ENCODE data around the gene MAP2K7.

Gene MAP2K7

DNA sequence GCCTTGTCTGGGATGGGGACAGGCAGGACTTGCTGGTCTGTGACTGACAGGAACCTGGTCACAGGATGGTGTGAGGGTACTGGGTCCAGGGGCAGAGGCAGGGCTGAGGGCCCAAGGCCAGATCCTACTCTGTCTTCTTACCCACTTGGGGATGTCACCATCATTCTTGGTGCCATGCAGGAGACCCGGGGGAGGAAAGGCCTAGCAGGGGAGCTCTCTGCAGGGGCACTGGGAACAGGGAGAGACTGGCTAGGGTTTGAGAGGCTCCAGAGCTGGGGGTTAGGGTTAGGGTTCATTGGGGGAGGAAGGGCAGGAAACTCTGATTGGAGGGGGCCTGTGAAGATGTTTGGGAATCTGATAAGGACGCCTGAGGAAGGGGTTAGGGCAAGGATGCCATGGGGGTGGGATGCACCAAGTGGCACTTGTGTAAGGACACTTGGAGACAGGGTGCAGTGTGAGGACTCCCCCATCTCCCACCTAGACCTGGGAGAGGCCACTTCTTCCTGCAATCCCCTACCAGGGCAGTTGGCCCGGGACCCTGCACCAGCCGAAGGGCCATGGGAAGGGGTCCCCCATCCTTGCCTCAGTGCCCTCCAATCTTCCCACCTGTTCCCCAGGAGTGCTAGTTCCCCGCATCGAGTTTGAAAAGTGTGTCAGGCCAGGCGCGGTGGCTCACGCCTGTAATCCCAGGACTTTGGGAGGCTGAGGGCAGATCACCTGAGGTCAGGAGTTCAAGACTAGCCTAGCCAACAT, 36.4 kb upstream of the MAP2K7 start:
- no peak for DNase-seq

DNA sequence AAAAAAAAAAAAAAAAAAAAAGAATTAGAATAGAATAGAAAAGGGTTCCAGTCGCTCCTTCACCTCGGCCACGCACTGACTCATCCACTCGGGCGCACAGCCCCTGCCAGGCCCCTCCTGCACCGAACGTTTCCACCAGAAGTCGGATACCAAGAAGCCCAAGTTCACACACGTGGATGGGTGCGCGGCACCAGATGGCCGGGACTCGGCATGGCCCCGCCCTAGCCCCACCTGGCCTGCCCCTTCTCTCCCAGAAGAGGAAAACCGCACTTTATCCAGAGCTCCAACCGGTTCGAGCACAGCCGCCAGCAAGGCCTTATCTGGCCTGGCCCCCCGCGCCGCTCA, 35.4 kb upstream of the MAP2K7 start:
- no peak for DNase-seq

DNA sequence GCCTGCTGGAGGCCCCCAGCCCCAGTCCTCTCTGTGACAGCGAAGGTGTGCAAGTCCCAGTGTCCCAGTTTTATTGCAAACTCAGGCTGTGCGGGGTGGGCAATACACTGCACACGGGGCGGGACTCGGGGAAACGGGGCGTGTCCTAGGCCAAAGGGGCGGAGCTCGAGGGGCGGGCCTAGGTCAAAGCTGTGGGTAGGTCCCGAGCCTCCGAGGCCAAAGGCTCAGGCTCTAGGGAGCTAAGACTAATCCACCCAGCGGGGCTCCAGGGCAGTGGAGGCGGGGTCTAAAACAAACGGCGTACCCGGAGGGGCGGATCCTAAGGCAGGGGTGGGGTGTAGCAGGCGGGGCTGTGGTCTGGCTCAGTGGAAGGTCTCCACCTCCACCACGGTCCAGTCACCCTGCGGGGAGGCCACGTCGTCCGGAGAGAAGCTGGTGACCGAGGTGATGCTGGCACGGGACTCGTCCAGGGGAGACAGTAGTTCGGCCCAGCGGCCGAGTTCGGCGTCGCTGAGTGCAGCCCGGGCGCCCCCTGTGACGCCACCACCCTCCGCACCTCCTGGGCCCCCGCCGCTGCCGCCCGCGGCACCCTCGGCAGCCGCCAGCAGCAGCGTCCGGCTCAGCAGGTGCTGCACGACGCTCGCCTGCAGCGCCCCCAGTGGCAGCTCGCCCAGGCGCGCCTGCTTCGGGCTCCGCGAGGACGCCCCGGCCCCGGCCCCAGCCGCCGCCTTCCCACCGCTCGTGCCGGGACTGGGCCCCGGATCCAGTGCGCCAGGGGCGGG, 34.8 kb upstream of the MAP2K7 start:
- no peak for DNase-seq

DNA sequence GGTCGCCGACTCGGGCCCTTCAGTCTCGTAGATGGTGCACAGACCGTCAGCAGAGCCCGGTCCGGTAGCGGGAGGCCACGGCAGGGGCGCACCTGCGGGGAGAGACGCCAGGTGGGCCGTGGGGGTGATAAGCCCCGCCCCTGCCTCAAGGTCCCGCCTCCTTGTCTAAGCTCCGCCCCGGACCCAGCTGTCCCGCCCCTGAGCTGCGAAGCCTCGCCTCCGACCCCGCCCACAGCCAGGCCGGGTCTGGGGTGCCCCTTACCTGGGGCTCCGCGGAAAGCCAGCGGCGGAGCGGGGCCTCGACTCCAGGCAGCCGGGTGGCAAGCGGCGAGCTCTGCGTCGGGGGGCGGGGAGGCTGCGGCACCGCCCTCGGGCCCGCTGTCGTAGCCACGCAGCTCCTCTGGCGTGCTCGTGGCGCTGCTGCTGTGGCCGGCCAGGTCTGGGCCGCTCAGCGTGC, 34.2 kb upstream of the MAP2K7 start:
- DNase-seq: no peak

DNA sequence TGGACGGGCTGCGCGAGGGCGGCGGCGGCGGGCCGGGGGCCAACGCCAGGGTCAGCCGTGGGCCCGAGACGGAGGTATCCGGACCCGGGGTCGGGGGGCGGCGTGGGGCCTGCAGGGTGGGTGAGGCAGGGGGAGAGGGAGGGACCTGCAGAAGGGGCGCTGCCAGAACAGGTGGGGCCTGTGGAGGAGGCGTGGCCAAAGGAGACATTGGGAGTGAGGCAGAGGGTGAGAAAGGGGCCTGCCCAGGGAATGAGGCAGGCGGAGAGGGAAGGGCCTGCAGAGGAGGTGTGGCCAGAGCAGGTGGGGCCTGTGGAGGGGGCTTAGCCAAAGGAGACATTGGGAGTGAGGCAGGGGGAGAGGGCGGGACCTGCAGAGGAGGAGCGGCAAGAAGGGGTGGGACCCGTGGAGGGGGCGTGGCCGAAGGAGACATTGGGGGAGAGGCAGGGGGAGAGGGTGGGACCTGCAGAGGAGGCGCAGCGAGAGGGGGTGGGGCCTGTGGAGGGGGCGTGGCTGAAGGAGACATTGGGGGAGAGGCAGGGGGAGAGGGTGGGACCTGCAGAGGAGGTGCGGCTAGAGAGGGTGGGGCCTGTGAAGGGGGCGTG, 33.7 kb upstream of the MAP2K7 start:
- DNase-seq: peak; percentile 47

DNA sequence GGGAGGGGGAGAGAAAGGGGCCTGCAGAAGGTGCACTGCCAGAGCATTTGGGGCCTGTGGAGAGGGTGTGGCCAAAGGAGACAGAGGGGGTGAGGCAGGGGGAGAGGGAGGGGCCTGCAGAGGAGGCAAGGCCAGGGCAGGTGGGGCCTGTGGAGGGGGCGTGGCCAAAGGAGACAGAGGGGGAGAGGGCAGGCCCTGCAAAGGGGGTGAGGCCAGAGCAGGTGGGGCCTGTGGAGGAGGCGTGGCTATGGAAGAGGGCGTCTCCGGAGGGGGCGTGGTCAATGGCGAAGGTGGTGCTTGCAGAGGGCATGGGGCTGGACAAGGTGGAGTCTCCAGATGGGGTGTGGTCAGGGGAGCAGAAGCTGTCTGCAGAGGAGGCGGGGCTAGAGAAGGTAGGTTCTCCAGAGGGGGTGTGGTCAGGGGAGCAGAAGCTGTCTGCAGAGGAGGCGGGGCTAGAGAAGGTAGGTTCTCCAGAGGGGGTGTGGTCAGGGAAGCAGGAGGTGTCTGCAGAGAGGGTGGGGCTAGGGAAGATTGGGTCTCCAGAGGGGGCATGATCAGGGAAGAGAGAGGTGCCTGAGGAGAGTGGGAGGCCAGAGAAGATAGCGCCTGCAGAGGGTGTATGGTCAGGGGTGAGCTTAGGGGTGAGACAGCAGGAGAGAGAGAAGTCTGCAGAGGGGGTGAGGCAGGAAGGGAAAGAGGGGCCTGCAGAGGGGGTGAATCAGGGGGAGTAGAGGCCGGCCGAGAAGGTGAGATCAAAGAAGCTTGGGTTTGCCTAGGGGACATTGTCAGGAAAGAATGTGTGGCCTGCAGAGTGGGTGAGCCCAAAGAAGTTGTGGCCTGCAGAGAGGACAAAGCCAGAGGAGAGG, 32.9 kb upstream of the MAP2K7 start:
- DNase-seq: peak; percentile 65

DNA sequence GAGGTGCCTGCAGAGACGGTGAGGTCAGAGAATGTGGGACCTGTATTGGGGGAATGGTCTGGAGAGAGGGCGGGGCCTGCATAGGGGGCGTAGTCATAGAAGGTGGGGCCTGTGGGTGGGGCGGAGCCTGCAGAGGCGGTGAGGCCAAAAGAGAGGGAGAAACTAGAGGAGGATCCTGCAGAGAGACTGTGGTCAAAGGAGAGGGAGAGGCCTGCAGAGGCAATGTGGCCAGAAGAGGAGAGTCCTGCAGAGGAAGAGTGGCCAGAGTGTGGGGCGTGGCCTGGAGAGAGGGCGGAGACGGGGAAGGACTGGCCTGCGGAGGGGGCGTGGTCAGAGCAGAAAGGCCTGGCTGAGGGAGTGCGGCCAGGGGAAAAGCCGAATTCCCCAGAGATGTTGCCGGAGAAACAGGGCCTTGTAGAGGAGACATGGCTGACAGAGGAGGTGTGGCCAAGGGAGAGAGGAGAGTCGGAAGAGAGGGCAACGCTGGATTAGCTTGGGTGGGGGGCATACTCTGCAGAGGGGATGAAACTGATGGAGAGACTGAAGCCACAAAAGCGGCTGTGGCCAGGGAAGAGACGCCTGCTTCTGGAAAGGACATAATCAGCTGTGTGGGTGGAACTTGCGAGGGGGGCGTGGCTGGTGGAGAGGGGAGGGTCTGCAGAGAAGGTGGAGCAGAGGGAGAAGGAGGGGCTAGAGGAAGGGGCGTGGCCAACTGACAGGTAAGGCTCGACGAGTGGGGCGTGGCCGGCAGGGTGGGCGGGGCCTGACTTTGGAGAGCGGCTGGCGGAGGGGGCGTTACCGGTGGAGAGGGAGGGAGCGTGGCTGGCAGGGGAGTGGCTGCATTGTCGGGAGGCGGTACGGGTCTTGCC, 32.0 kb upstream of the MAP2K7 start:
- peak; percentile 80 for DNase-seq

DNA sequence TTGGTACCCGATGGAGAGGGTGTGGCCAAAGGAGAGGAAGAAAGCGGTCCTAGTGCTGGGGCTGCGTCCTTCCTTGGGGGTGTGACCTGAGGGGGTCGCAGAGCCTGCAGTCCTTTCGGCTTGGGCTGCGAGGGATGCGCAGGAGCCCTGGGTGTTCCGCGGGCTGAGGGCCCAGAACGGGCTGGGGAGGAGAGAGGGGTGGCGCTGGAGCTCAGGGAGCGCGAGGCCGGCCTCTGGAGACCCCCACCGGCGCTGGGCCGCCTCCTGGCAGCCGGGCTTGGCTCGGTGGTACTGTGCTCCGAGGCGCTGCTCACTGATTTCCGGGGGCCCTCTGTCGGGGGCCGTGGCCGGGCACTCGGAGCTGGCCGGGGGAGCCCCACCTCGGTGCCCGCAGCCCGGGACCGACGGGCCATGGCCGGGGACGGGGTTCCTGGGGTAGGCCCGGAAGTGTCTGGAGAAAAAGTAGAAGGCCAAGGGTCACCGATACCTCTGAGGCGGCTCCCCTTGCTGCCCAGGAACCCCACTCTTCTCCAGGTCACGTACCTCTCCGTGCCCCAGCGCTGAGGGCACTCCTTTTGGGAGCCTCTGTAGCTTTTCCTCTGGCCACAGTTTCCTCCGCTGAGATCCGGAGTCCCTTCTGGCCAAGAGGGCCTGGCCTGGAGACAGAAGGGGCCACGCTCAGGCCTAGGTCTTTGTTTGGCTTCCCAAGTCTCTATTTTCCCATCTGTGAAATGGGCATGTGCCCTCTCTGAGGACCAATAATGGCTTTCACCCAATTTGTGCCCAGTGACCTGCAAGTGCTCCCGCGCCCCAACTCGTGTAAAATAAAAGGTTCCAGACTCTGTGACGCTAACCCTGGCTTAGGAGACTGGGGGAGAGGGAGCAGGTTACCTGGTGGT, 31.1 kb upstream of the MAP2K7 start:
- DNase-seq: no peak

DNA sequence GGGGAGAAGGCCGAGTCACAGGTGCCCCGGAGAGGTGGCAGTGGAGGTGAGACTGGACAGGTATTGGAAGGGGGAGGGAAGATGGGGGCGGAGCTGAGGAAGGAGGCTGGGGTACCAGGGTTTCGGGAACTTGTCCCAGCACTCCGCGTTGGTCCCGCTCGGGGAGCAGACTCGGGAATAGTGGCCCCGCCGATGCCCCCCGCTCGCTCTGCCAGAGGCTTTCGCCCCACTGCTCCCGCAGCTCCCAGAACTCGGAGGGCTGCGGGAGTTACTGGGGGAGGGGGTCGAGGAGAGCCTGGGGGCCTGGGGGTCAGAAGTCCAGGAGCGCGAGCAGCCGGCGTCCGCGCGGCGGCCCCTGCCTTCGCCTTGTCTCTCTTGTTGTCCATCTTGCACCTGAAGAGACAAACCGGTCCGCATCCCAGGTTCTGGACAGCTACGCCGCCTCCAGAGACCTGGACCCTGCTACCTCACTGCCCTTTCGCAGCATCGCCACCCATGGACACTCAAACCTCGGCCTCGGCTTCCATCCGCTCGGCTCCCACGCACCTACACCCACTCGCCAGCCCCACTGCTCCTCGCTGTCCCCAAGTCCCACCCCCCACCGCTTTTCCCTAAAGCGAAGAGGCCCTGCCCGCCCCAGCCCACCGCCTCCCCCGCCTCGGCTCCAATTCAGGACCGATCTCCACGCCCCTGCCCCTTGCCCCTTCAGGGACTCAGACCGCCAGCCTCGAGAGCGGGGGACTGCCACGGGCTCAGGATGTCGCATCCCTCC, 30.2 kb upstream of the MAP2K7 start:
- no peak for DNase-seq

DNA sequence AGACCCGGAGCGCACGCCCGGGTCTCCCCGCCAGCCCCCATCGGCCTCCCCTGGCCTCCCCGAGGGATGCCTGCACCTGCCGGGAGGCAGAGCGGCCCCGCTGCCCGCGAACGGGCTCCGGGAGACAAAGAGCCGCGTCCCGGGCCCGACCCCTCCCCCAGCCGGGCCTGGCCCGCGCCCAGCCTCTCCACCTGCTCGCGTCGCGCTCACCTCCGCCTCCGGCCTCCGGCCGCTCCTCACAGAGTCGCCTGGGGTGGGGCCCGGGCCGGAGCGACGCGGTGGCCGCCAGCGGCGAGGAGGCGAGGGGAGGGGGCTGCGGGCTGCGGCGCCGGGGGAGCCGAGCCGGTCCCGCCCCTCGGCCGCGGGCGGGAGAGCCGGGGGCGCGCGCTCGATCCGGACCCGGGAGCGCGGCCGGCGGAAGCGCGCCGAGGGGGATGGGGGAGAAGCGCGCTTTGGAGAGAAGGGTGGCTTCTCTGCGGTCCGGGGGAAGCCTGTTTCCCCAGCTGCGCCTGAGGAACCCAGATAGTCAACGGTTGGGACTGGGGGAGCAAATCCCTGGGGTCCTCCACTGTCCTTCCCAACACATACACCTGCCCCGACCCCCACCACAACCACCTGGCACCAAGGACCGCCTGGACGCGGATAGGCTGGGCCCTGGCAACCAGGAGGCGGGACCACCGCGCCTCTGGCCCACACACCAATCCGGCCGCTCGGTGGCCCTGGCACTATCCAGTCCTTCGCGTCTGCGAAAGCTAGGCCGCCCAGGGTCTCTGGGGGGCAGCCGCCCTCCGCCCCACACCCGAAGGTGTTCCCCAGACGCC, 29.4 kb upstream of the MAP2K7 start, which contains the start of gene PRR36:
PRR36 (minus strand) TSS at position 315 of the 821 bp plus-strand sequence. CDS start 701 bp downstream, outside the sequence.
- peak; percentile 89 for DNase-seq

DNA sequence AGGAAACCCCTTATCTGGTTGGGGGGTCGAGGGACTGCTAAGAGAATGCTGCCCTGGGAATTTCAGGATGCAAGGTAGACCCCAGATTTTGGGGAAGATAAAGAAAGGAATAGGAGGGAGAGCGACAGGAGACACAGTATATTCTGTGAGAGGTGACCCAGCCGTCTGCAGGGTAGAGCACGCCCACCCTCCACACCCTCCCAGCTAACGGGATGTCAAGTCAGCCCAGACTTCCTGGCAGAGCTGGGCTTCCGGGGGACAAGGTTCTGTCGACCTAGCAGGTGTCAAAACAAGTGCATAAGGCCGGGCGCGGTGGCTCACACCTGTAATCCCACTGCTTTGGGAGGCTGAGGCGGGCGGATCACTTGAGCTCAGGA, 28.8 kb upstream of the MAP2K7 start:
- DNase-seq: no peak

DNA sequence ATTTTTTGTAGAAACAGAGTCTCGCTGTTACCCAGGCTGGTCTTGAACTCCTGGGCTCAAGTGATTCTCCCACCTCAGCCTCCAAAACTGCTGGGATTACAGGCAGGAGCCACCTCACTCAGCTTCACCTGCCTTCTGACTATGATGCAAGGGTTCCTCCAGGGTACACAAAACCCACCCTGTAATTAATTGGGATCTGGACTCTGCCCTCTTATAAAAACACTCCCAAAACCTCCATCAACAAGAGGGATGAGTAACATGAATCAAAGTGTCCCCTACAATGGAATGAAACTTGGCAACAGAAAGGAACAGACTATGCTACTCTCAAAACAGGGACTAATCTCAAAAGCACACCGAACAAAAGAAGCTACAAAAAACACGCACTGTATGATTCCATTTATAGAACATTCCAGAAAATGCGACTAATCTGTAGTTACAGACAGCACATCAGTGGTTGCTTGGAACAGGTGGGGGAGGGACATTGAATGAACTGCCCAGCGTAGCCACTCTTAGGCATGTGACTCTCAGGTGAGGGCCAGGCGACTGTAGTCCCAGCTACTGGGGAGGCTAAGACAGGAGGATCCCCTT, 26.3 kb upstream of the MAP2K7 start:
- DNase-seq: no peak

DNA sequence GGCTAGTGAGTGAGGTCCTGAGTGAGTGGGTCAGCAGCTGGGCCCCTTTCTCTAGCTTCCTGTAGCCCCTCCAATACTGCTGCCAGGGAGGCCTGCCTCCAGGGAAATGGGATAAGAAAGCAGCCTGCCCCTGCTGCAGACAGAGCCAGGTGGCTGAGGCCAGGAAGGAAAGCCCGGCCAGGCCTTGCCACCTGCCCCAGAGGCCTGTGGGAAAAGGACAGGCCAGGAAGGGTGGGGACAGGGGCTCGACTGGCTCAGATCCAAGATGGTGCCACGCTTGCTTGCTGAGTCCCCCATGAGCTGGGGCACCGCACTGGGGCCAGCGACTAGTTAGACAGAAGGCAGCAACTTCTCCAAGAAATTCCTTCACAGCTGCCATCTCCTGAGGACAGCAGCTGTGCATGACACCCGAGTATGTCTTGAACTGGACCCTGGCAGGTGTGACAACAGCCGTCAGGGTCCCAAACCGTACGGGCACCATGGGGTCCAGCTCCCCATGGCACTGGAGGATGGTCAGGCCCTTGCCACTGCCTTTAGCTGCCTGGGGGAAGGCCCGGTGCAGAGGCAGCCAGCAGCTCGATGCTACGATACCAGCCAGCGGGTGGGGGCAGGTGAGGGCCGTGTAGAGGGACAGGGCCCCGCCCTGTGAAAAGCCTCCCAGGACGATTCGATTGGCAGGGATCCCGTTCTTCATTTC, 24.4 kb upstream of the MAP2K7 start:
- DNase-seq: no peak

DNA sequence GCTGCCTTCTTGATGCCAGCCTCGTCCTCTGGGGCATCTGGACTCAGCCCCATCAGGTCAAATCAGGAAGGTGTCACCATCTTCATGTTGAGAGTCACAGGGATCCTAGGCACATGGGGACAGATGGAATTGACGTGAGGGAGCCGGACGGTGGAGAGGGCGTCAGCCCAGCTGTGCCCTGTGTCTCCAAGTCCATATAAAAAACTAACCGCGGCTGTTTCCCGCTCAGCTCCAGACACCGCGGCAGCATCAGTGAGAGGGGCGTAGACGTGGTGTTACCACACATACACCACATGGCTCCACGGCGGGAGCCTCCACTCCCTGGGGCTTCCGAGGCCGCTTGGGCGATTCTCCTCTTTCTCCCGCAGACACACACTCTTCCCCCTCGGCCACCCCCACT, 23.8 kb upstream of the MAP2K7 start:
- DNase-seq: no peak

DNA sequence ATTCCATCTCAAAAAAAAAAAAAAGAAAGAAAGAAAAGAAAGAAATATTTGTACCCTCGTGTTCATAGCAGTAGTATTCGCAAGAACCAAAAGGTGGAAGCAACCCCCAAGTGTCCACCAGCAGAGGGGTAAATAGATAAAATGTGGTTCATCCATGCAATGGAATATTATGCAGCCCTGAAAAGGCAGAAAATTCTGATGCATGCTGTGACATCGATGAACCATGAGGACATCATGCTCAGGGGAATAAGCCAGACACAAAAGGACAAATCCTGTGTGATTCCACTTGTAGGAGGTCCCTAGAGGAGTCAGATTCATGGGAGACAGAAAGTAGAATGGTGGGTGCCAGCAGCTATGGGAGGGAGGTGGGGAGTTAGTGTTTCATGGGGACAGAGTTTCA, 21.8 kb upstream of the MAP2K7 start:
- DNase-seq: no peak

DNA sequence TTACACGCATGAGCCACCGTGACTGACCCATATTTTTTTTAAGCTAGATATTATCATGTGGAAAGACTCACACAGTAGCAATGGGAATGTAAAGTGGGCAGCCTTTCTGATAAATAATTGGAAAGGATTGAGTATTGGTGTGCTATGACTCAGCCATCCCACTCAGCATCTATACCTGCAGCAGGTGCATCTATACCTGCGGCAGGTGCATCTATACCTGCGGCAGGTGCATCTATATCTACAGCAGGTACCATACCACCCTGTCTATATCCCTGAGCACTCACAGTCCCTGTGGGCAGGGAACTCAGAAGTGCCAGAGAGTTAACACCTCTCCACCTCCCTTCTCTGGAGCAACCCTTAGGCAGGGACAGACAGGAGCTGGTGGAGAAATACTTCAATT, 20.6 kb upstream of the MAP2K7 start:
- DNase-seq: no peak

DNA sequence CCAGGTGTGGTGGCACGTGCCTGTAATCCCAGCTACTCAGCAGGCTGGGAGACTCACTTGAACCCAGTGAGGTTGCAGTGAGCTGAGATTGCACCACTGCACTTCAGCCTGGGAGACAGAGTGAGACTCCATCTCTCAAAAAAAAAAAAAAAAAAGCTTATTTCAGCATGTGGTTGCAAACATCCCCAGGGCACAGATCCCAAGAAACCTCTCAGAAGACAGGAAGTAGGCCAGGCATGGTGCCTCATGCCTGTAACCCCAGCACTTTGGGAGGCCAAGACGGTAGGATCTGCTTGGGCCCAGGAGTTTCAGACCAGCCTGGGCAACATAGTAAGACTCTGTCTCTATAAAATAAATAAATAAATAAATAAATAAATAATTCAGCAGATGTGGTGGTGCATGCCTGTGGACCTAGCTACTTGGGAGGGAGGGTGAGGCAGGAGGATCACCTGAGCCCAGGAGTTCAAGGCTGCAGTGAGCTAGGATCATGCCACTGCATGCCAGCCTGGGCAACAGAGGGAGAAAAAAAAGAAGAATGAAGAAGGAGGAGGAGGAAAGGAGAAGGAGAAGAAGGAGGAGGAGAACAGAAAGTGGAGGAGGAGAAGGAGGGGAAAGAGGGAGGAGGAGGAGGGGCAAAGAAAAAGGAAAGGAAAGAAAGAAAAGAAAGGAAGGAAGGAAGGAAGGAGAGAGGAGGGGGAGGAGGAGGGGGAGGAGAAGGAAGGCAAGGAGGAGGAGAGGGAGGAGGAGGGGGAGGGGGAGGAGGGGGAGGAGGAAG, 19.7 kb upstream of the MAP2K7 start:
- DNase-seq: no peak
